Ecto neural progenitor cell (in vitro differentiated cells): ENCODE results near the gene AMIGO2.
"Not testable (repeated sequence)": the region's sequence is repeated elsewhere in the genome, so short reads cannot be mapped to it uniquely, and the experiment has no call there.

Experiments used
- DNase-seq: peaks from one replicate; pipeline ENCODE4 v3.0.0-alpha.2; 2018; ENCODE audit warnings: low spot score

The AMIGO2 gene

GRCh38 chr12:47079468-47079980 is at the start of gene AMIGO2, which contains the start of gene PCED1B:
TSS of gene AMIGO2 (minus strand) at chr12:47079959. CDS start at chr12:47079002, 957 bp downstream.
TSS of gene PCED1B (plus strand) at chr12:47079621. CDS start at chr12:47235064, 155,443 bp downstream.
- no peak for DNase-seq

GRCh38 chr12:47126246-47126645 is 46.5 kb upstream of the AMIGO2 start:
- no peak for DNase-seq

- no peak for DNase-seq
Measured at GRCh38 chr12:47124451-47124850, 44.7 kb upstream of the AMIGO2 start.

- no peak for DNase-seq
Measured at GRCh38 chr12:47123730-47124129, 44.0 kb upstream of the AMIGO2 start.

- DNase-seq = no peak
Measured at GRCh38 chr12:47122602-47123001, 42.8 kb upstream of the AMIGO2 start.

GRCh38 chr12:47121146-47121545 is 41.4 kb upstream of the AMIGO2 start:
- DNase-seq = no peak

GRCh38 chr12:47120736-47121135 is 41.0 kb upstream of the AMIGO2 start:
- no peak for DNase-seq

GRCh38 chr12:47117305-47117704 is 37.5 kb upstream of the AMIGO2 start:
- not testable (repeated sequence) for DNase-seq

- DNase-seq = no peak
Measured at GRCh38 chr12:47114481-47114892, 34.7 kb upstream of the AMIGO2 start.

GRCh38 chr12:47112679-47113078 is 32.9 kb upstream of the AMIGO2 start:
- DNase-seq = no peak

- no peak for DNase-seq
Measured at GRCh38 chr12:47111854-47112253, 32.1 kb upstream of the AMIGO2 start.

GRCh38 chr12:47111392-47111778 is 31.6 kb upstream of the AMIGO2 start:
- no peak for DNase-seq

GRCh38 chr12:47110718-47111391 is 31.1 kb upstream of the AMIGO2 start:
- DNase-seq = no peak

- no peak for DNase-seq
Measured at GRCh38 chr12:47110011-47110541, 30.3 kb upstream of the AMIGO2 start.

GRCh38 chr12:47107926-47108325 is 28.2 kb upstream of the AMIGO2 start:
- no peak for DNase-seq

- no peak for DNase-seq
Measured at GRCh38 chr12:47107446-47107845, 27.7 kb upstream of the AMIGO2 start.

GRCh38 chr12:47105914-47106674 is 26.3 kb upstream of the AMIGO2 start:
- no peak for DNase-seq

- no peak for DNase-seq
Measured at GRCh38 chr12:47102845-47103651, 23.3 kb upstream of the AMIGO2 start.

GRCh38 chr12:47102406-47102805 is 22.6 kb upstream of the AMIGO2 start:
- DNase-seq = no peak

- no peak for DNase-seq
Measured at GRCh38 chr12:47100160-47100559, 20.4 kb upstream of the AMIGO2 start.

- no peak for DNase-seq
Measured at GRCh38 chr12:47099610-47100009, 19.9 kb upstream of the AMIGO2 start.

- no peak for DNase-seq
Measured at GRCh38 chr12:47098099-47098498, 18.3 kb upstream of the AMIGO2 start.
